IPS-15b (cell line): Measurements from ENCODE around the gene HBE1.
"Not testable (repeated sequence)": the region's sequence is repeated elsewhere in the genome, so short reads cannot be mapped to it uniquely, and the experiment has no call there.

ENCODE experiments used
- H3K27me3 ChIP-seq: one replicate; pipeline ENCODE4 v1.6.1; 2013; ENCODE audit warnings: low read length; ENCODE audit not compliant: control insufficient read depth, insufficient read depth
- H3K36me3 ChIP-seq: one replicate; pipeline ENCODE4 v1.6.1; 2013; ENCODE audit warnings: low read length; ENCODE audit not compliant: control insufficient read depth, insufficient read depth
- H3K4me1 ChIP-seq: one replicate; pipeline ENCODE4 v1.6.1; 2013; ENCODE audit warnings: mild to moderate bottlenecking, low read length; ENCODE audit not compliant: control insufficient read depth, insufficient read depth
- H3K4me3 ChIP-seq: one replicate; pipeline ENCODE4 v1.5.1; 2013; ENCODE audit warnings: low read depth, low read length
- H3K9ac ChIP-seq: one replicate; pipeline ENCODE4 v1.6.1; 2013; ENCODE audit warnings: low read depth, mild to moderate bottlenecking, low read length
- H3K9me3 ChIP-seq: one replicate; pipeline ENCODE4 v1.6.1; 2013; ENCODE audit warnings: mild to moderate bottlenecking, low read length; ENCODE audit not compliant: control insufficient read depth, insufficient read depth

The HBE1 gene

DNA sequence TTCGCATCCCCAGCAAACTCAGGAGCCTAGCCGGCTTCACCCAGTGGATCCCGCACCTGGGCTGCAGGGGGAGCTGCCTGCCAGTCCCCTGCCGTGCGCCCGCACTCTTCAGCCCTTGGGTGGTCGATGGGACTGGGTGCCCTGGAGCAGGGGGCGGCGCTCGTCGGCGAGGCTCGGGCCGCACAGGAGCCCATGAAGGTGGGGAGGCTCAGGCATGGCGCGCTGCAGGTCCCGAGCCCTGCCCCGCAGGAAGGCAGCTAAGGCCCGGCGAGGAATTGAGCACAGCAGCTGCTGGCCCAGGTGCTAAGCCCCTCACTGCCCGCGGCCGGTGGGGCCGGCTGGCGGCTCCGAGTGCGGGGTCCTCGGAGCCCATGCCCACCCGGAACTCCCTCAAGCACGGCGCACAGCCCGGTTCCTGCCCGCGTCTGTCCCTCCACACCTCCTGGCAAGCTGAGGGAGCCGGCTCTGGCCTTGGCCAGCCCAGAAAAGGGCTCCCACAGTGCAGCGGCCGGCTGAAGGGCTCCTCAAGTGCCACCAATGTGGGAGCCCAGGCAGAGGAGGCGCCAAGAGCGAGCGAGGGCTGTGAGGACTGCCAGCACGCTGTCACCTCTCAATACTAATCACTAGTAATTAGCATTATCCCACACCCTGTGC is 24.7 kb upstream of the HBE1 start:
- not testable (repeated sequence) for H3K27me3 ChIP-seq, H3K4me3 ChIP-seq, H3K4me1 ChIP-seq, H3K36me3 ChIP-seq, H3K9me3 ChIP-seq, H3K9ac ChIP-seq

GRCh38 chr11:5293028-5293427 is 23.3 kb upstream of the HBE1 start:
- no peak overlapping the region for H3K4me3 ChIP-seq
- no peaks in the 10 kb centered on the region for H3K27me3 ChIP-seq
- no peak overlapping the region for H3K9ac ChIP-seq
- H3K9me3 ChIP-seq: no peaks in the 10 kb centered on the region
- H3K36me3 ChIP-seq: no peaks in the 10 kb centered on the region
- no peaks in the 10 kb centered on the region for H3K4me1 ChIP-seq

GRCh38 chr11:5291207-5291838 is 21.6 kb upstream of the HBE1 start:
- Histone ChIP-seq H3K9me3 (no peaks in the 10 kb centered on the region), H3K27me3 (no peaks in the 10 kb centered on the region), H3K4me1 (no peaks in the 10 kb centered on the region), H3K4me3 (no peak overlapping the region), H3K9ac (no peak overlapping the region), H3K36me3 (no peaks in the 10 kb centered on the region)

GRCh38 chr11:5290106-5290505 is 20.4 kb upstream of the HBE1 start:
- no peaks in the 10 kb centered on the region for H3K9me3 ChIP-seq
- H3K36me3 ChIP-seq: no peaks in the 10 kb centered on the region
- H3K4me3 ChIP-seq: no peak overlapping the region
- no peaks in the 10 kb centered on the region for H3K27me3 ChIP-seq
- no peak overlapping the region for H3K9ac ChIP-seq
- H3K4me1 ChIP-seq: no peaks in the 10 kb centered on the region

- Histone ChIP-seq H3K27me3 (no peaks in the 10 kb centered on the region), H3K36me3 (no peaks in the 10 kb centered on the region), H3K4me1 (no peaks in the 10 kb centered on the region), H3K9ac (no peak overlapping the region), H3K4me3 (no peak overlapping the region), H3K9me3 (no peaks in the 10 kb centered on the region)
These were observed 20.0 kb upstream of the HBE1 start for GRCh38 chr11:5289696-5290095.

DNA sequence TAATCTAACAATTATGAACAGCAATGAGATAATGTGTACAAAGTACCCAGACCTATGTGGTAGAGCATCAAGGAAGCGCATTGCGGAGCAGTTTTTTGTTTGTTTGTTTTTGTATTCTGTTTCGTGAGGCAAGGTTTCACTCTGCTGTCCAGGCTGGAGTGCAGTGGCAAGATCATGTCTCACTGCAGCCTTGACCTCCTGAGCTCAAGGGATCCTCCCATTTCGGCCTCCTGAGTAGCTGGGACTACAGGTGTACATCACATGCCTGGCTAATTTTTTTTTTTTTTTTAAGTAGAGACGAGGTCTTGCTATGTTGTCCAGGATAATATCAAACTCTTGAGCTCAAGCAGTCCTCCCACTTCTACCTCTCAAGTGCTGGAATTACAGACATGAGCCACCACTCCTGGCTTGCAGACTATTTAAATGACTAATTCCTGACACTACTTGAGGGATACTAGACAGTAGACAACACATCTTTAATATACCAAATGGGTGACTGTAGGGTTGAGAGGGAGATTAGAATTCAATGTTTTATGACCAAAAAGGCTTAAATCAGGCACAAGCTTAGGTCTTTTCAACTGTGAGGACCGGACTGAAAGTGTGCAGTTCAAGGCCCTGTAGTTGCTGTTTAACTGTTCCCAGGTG is 19.3 kb upstream of the HBE1 start:
- Histone ChIP-seq H3K4me1 (no peaks in the 10 kb centered on the region), H3K36me3 (no peaks in the 10 kb centered on the region), H3K9me3 (no peaks in the 10 kb centered on the region), H3K4me3 (no peak overlapping the region), H3K9ac (no peak overlapping the region), H3K27me3 (no peaks in the 10 kb centered on the region)

DNA sequence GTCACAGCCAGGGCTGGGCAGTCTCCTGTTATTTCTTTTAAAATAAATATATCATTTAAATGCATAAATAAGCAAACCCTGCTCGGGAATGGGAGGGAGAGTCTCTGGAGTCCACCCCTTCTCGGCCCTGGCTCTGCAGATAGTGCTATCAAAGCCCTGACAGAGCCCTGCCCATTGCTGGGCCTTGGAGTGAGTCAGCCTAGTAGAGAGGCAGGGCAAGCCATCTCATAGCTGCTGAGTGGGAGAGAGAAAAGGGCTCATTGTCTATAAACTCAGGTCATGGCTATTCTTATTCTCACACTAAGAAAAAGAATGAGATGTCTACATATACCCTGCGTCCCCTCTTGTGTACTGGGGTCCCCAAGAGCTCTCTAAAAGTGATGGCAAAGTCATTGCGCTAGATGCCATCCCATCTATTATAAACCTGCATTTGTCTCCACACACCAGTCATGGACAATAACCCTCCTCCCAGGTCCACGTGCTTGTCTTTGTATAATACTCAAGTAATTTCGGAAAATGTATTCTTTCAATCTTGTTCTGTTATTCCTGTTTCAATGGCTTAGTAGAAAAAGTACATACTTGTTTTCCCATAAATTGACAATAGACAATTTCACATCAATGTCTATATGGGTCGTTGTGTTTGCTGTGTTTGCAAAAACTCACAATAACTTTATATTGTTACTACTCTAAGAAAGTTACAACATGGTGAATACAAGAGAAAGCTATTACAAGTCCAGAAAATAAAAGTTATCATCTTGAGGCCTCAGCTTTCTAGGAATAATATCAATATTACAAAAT is 18.6 kb upstream of the HBE1 start:
- Histone ChIP-seq H3K4me3 (no peak overlapping the region), H3K9ac (no peak overlapping the region), H3K9me3 (no peaks in the 10 kb centered on the region), H3K4me1 (no peaks in the 10 kb centered on the region), H3K27me3 (no peaks in the 10 kb centered on the region), H3K36me3 (no peaks in the 10 kb centered on the region)

GRCh38 chr11:5286901-5287300 is 17.2 kb upstream of the HBE1 start:
- Histone ChIP-seq H3K9me3 (no peaks in the 10 kb centered on the region), H3K4me3 (no peak overlapping the region), H3K9ac (no peak overlapping the region), H3K4me1 (no peaks in the 10 kb centered on the region), H3K27me3 (no peaks in the 10 kb centered on the region), H3K36me3 (no peaks in the 10 kb centered on the region)

DNA sequence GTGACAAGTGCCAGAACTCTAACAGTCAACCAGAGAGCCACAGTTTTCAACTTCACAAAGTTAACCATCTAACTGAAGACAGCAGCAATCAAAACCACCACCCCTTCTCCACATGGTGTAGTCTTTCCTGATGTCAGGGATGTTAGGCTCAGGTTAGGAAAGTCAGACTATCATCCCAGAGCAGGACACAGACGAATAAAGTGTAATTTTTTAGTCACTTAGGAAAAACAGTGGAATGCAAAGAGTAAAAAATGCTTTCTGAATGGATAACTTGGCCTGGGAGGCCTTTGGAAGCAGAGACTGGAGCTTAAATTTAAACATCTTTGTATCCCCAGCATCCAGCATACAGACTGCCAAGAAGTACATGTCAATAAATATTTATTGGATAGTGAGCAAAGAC is 16.6 kb upstream of the HBE1 start:
- Histone ChIP-seq H3K9ac (no peak overlapping the region), H3K9me3 (no peaks in the 10 kb centered on the region), H3K27me3 (no peaks in the 10 kb centered on the region), H3K4me3 (no peak overlapping the region), H3K4me1 (no peaks in the 10 kb centered on the region), H3K36me3 (no peaks in the 10 kb centered on the region)

DNA sequence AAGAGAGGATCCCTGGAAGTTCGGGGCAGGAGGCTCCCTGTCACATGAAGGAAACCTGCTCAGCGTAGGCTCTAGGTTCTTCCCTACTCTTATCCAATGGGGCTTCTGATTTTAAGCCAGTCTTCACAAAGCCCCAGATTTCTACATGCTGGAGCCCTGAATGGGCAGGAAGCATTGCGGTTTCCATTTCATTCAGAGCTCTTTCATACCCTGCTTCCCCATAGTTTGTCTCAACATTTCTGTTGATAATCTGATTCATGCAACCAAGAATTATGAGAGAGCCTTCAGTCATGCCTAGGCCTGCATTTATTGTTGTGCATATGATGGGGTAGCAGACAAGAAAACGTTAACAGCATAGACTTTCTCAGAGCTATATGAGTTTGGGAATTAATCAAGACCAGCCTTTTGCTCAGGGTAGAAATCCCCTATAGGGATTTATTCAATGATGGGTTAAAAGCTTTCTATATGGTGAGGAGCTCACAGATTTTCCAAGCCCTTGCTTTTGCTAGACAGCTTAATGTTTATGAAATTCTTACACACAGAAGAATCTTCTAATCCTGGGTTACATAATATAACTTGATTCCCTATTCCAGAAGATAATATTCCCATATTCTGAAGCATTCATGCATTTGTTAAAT is 16.1 kb upstream of the HBE1 start:
- H3K4me3 ChIP-seq: no peak overlapping the region
- no peaks in the 10 kb centered on the region for H3K4me1 ChIP-seq
- H3K9ac ChIP-seq: no peak overlapping the region
- H3K9me3 ChIP-seq: no peaks in the 10 kb centered on the region
- H3K36me3 ChIP-seq: no peaks in the 10 kb centered on the region
- H3K27me3 ChIP-seq: no peaks in the 10 kb centered on the region

GRCh38 chr11:5284637-5285036 is 14.9 kb upstream of the HBE1 start:
- no peaks in the 10 kb centered on the region for H3K4me1 ChIP-seq
- H3K27me3 ChIP-seq: no peaks in the 10 kb centered on the region
- H3K36me3 ChIP-seq: no peaks in the 10 kb centered on the region
- no peak overlapping the region for H3K9ac ChIP-seq
- no peaks in the 10 kb centered on the region for H3K9me3 ChIP-seq
- no peak overlapping the region for H3K4me3 ChIP-seq
